HPDE6-E6E7 (cell line): ENCODE results near the gene ZNF148.

Experiments
- DNase-seq: peaks from one replicate; pipeline ENCODE4 v3.0.0; 2011; ENCODE audit warnings: missing footprints; ENCODE audit errors: extremely low spot score

The ZNF148 gene

DNA sequence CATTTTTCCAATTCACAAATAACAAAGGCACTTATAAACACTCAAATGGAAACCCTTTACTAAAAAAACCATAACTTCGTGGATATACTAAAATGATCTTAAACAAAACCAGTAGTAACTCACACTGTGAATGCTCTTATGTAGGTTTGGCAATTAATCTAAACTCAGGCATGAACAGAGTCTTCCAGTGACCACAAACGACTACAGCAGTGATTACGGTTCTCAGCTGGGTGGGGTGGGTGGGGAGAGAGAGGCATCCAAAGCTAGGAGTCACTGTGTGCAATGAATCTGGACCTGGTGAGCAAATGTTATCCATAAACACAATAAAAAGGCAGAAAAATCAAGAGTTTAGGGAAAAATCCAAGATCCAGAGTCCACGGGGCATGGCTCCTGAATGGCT lies 183.9 kb downstream of the ZNF148 start:
- no peak for DNase-seq

DNA sequence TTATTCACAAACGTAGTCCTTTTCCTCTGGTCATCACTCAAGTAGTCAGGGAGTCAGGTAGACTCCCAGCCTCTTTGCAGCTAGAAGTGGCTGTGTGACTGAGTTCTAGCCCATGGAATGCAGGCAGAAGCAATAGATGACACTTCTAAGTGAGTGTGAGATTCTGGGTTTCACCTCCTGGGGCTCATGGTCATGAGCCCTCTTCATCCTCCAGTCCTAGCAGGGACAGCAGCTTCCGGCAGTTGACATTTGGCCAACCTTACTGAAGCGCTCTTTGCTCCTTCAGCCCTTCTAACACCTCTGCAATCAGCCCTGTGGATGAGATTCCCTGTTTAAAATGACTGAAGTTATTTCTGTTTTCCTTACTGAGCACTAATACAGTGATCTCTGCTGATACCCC lies 184.3 kb downstream of the ZNF148 start:
- DNase-seq, result no peak

DNA sequence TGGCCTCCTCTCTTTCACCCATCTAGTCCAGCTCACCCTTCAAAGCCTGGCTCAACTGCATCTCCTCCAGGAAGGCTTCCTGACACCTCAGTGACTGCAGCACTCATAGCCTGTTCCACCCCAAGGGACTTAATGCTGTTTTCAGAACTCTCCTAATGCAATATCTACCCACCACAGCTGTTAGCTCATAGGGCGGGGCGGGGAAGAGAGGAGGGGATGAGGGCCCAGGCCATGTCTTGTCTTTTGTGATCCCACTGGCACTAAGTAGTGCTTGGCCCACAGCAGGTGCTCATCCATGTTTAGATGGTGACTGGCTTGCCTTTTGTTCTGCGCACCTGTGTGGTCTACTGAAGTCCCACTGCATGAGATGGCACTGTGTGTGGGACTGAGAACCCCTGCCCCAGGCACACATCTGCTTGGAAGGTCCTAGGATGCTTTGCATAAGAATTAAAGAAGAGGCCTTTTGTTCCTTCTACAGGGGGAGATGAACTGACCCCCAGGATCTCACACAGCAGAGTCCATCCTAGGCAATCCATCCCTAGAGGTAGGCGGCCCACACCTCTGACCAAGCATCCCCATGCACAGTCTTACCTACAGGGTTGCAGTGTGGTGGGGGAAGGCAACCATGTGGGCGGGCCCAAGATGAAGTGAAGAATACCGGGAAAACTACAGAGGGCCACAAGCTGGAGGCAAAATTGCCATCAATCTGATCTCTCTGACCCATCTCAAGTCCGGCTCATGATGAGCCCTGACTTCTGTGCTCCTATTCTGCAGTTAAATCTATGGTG lies 185.6 kb downstream of the ZNF148 start:
- DNase-seq, result no peak

DNA sequence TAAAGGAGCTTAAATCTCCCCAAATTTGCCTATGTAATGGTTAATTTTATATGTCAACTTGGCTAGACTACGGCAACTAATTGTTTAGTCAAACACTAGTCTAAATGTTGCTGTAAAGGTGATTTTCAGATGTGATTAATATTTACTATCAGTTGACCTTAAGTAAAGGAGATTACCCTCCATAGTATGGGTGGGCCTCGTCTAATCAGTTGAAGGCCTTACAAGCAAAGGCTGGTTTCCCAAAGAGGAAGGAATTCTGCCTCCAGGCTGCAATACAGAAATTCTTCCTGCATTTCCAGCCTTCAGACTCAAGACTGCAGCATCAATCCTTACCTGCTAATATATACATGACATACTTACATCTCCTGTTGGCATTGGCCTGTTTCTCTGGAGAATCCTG lies 186.2 kb downstream of the ZNF148 start:
- no peak for DNase-seq

DNA sequence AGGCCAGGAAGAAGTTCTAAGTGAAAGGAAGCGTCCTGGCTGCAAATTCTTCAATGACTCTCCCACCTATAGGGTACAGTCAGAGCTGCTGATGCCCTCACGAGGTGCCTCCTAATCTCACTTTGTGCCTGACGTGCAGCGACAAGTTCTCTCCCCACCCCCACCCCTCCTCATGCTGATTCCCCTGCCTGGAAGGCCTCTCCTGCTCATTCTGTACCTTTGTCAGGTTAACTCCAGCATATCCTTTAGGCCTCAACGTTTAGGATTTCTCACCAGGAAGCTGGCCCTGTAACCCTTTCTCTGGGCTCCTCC lies 187.6 kb downstream of the ZNF148 start:
- no peak for DNase-seq

DNA sequence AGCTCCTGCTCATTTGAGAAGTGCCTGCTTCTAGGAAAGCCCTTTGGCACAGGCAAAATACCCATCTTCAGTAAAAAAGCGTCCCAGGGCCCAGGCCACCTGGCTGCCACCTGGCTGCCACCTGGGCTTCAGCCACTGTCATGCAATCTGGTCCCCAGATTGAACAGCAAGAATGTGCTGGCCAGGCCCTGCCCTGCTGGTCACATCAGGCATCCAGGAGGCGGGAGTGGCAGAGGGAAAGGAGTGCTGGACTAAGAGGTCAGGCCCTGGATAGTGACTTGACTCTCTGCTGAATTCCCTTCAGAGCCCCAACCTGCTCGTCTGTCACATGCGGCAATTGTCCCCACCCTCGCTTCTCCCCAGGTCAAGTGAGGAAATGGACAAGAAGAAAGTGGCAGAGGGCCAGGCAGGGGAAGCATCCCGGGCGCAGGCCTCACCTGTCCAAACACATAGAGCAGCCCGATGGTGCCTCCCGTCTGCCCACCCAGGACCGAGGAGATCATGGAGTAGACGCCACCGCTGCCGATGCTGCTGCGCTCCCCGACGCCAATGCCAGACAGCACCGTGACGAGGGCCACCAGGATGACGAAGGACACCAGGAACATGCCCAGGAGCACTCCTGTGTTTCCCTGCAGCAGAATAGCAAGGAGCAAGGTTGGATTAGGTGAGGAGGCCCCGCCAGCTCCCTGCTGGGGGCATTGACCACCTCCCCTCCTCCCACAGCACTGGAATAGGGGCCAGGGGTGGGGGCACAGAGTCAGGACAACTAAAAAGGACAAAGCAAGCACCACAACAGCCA lies 188.1 kb downstream of the ZNF148 start:
- DNase-seq, result no peak

DNA sequence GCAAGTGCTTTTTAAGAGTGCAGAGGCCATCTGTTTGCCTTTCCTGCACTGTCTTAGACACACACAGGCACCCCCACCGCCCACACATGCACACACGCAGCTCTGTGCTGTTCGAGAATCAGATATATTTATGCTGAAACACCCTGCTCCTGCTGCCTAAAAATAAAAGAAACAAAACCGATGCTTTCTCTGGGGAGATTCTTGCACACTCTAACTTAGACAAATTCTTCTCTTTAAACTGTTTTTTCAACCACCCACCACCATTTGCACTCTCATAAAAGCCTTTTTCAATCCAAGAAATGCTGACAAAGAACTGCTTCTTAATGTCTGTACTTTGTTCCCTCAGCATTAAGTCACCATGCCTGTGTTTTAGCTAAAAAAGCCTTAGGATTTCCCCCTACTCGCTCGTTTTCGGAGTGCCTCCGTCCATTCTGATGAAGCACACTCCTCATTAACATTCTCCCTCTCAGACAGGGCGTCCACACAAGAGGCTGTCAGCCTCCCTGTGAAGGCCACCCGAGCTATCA lies 188.8 kb downstream of the ZNF148 start:
- DNase-seq, result no peak

DNA sequence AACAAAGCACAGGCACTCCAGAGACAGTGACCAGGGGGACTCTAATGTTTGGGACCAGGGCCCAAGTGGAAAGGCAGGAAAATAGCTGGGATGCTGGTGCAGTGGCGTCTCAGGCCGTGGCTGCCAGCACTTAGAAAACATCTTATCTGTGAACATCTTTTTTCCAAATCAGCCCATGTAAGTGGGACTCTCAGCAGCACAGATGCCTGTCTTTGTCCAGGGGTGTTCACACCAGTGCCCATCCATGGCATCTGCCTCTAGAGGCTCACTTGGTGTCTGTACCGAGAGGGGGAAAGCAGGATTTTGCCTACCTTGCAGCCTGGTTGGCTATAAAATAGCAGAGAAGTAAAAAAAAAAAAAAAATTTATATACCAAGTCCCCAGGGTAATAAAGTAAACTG lies 189.3 kb downstream of the ZNF148 start:
- no peak for DNase-seq

DNA sequence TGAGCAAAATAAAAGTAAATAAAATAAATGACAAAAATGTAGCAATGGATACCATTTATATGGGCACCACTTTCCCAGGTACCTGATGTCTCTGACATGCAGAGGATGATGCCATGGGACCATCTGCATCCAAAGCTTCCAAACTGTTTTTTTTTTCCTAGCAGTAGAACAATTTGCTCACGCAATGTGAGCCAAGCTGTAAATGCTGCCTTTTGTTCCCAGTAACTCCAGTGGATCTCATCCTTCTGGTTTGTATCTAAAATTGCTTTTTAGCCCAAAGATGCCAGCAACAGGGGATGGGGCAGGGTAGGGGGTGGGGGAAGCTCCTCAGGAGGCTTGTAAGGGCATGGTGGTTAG lies 195.3 kb downstream of the ZNF148 start:
- DNase-seq, result no peak

DNA sequence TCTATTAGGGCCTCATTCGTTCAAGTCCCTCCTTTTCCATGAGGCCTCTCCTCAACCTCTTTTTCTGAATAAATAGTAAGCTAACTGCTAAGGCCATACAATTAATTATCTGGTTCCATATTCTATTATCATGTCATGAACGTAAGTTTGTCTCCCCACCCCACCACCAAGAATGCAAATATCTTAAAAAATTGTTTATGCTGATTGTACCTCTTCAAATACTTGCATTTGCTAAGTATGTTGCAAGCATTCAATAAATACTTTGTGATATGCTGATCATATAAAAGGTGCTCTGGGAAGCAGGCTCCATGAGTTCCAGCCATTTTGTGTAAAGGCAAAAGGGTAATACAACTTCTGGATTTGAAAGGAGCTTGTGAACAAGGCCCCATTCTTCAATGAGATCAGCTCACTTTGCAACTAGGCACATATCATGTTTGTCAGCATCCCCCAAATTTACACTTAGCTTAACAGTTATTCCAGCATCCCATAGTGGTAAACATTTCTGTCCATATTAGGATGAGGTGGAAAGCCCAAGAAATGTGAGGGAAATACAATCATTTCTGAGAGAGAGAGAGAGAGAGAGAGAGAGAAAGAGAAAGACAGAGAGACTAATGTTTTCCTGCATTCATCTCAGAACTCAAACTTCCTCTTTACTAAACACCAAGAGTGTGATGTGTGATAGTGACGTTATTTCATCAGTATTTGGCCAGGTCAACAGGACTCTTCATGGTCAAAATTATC lies 195.8 kb downstream of the ZNF148 start:
- DNase-seq, result no peak

DNA sequence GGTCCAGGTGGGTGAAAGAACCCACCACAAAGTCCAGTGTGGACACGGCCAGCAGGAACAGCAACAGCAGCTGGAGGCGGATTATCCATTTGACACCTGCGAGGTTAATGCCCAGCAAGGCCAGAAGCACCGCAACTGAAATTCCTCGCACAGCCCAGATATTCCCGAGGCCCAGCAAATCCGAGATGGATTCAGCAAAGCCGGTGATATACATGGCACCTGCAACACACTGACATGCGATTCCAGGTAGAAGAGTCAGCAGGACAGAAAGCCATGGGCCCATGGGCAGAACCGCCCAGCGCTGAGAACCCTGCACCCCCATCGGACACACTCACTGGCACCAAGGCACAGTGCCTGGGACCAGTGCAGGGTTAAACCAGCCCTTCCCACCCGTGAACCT lies 197.4 kb downstream of the ZNF148 start:
- no peak for DNase-seq
